Measurements from ENCODE around the gene DLX1.
A peak's percentile ranks its signal among the peaks of the same experiment; 100 is the strongest.

Gene DLX1

DNA sequence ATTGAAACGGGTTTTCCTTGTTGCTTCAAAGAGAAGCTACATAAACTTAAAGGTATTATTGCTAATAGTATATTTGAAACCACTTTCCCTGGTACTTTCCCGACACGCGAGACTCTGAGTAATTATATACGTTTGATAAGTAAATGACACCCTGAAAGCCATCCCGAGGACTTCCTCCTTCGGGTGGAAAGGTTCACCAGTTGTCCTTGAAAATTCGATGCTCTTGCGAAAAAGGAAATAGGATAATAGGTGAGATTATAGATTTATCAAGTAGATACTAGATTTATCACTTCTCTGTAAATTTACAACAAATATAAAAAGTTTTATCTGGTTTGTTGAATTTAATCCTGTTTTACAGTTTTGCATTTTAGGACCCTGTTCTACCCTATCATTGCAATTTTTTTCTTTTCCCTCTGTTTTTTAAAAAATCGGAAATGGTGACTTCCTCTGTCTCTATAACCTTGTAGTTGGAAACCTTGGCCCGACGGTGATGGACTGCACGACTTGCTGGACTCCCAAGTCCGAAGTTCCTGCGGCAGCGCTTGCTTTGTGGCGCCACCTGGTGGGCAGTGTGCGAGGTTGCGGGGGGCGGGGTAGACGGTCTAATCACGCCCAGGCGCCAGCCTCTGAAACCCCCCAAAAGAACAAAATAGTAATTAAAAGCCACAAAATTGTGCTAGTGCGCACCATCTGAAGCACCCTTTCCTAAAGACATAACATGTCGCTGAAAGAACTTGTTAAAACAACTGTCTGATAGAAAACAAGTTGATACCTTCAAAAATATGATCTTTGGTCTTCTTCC lies 18.4 kb downstream of the DLX1 start:
- Histone ChIP-seq H3K9me3 (ENCODE audit: control insufficient read depth in 5 of 5, low read length in 5 of 5) (peaks cover 0 to 4% (median 0%) of the 10 kb centered on the region in 5 donors), H3K4me1 (ENCODE audit: control insufficient read depth in 5 of 5, insufficient read depth in 5 of 5, low read length in 5 of 5) (peaks cover 3 to 67% (median 62%) of the 10 kb centered on the region in 5 donors), H3K36me3 (ENCODE audit: control insufficient read depth in 5 of 5, insufficient read depth in 5 of 5, low read length in 5 of 5) (no peaks in the 10 kb centered on the region), H3K27me3 (ENCODE audit: control insufficient read depth in 5 of 5, insufficient read depth in 4 of 5, low read length in 5 of 5) (peaks cover 72 to 95% (median 77%) of the 10 kb centered on the region in 5 donors), H3K9ac (ENCODE audit: low read length in 5 of 5) (no peak overlapping the region), H3K27ac (ENCODE audit: low read depth, low read length) (no peak overlapping the region), H3K4me3 (ENCODE audit: low read depth in 1 of 5, low read length in 5 of 5) (peak overlapping the region in 3 of 5 donors; percentile 30 to 65 (median 59))

DNA sequence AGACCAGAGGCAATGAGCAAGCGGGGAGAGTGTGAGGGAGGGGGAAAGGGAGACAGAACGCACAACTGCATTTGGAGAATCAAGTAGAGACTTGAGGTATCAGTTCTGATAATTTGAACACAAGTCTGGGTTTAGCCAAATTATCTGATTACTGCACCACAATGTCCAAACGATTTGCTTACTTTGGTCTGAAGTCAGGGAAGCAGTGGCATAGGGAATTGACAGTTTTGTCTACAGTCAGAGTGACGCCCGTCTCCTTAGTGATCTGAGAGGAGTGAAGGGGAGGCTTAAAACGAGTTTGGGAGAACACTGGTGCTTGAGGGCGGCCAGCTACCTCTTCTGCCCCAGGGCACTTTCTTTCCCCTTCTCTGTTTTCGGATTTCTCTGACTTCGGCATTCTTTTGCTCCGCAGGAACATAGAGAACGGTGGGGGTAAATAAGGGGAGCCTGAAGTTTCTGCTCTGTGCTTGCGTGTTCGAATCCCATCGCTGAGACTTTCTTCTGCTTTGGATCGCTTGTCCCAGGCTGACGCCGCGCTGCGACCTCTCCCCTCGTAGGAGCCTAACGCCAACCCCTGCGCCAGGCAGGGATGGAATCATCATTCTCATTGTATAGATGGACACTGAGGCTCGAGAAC lies 20.3 kb downstream of the DLX1 start:
- peaks cover 67 to 90% (median 74%) of the 10 kb centered on the region in 5 donors for H3K27me3 ChIP-seq (ENCODE audit: control insufficient read depth in 5 of 5, insufficient read depth in 4 of 5, low read length in 5 of 5)
- H3K9me3 ChIP-seq (ENCODE audit: control insufficient read depth in 5 of 5, low read length in 5 of 5), result peaks cover 0 to 4% (median 0%) of the 10 kb centered on the region in 5 donors
- H3K36me3 ChIP-seq (ENCODE audit: control insufficient read depth in 5 of 5, insufficient read depth in 5 of 5, low read length in 5 of 5), result no peaks in the 10 kb centered on the region
- H3K4me1 ChIP-seq (ENCODE audit: control insufficient read depth in 5 of 5, insufficient read depth in 5 of 5, low read length in 5 of 5), result peaks cover 3 to 53% (median 47%) of the 10 kb centered on the region in 5 donors
- no peak overlapping the region for H3K9ac ChIP-seq (ENCODE audit: low read length in 5 of 5)
- no peak overlapping the region for H3K27ac ChIP-seq (ENCODE audit: low read depth, low read length)
- peak overlapping the region in 2 of 5 donors; percentile 33 to 46 for H3K4me3 ChIP-seq (ENCODE audit: low read depth in 1 of 5, low read length in 5 of 5)

DNA sequence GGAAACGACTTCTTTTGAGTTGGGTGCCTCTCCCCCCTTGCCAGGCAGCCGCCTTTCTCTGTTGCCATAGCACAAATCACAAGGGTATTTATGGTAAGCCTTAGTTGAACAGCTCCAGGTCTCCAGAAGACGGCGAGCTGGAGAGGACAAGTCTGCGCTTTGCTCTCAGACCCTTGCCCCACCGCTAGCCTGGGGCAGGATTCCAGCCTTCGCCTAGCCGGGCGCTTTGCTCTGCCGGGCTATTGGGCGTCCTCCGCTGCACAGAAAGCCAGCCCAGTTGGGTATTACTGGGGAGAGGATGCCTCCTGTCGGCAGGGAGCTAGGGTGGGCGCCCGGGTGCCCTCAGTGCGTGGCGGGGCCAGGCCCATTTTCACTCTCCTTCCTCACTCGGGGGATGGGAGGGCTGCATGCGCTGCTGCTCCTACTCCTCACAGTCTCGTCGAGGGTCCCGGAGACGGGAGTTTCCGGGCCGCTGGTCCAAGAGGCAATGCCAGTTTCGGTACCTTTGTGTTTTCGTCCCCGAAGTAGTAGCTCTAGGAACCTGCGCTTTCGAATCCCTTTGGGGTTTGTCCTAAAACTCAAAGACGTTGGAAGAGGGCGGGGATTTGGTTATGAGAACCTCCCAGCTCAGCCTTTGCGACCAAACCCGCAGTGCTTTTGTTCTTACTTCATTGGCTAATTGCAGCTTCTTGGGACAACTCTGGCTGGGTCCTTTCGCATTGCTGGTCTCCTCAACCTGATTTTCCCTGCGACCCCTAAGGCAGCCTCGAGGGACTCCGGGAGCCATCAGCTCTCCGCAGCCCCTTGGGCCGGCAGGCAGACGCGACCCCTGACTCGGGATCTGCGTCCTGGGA lies 21.0 kb downstream of the DLX1 start:
- Histone ChIP-seq H3K4me3 (ENCODE audit: low read depth in 1 of 5, low read length in 5 of 5) (peak overlapping the region in 4 of 5 donors; percentile 33 to 46 (median 38)), H3K4me1 (ENCODE audit: control insufficient read depth in 5 of 5, insufficient read depth in 5 of 5, low read length in 5 of 5) (peaks cover 3 to 46% (median 40%) of the 10 kb centered on the region in 5 donors), H3K36me3 (ENCODE audit: control insufficient read depth in 5 of 5, insufficient read depth in 5 of 5, low read length in 5 of 5) (no peaks in the 10 kb centered on the region), H3K9ac (ENCODE audit: low read length in 5 of 5) (peak overlapping the region in 1 of 5 donors; percentile 11), H3K9me3 (ENCODE audit: control insufficient read depth in 5 of 5, low read length in 5 of 5) (peaks cover 0 to 4% (median 0%) of the 10 kb centered on the region in 5 donors), H3K27me3 (ENCODE audit: control insufficient read depth in 5 of 5, insufficient read depth in 4 of 5, low read length in 5 of 5) (peaks cover 60 to 83% (median 67%) of the 10 kb centered on the region in 5 donors), H3K27ac (ENCODE audit: low read depth, low read length) (no peak overlapping the region)

DNA sequence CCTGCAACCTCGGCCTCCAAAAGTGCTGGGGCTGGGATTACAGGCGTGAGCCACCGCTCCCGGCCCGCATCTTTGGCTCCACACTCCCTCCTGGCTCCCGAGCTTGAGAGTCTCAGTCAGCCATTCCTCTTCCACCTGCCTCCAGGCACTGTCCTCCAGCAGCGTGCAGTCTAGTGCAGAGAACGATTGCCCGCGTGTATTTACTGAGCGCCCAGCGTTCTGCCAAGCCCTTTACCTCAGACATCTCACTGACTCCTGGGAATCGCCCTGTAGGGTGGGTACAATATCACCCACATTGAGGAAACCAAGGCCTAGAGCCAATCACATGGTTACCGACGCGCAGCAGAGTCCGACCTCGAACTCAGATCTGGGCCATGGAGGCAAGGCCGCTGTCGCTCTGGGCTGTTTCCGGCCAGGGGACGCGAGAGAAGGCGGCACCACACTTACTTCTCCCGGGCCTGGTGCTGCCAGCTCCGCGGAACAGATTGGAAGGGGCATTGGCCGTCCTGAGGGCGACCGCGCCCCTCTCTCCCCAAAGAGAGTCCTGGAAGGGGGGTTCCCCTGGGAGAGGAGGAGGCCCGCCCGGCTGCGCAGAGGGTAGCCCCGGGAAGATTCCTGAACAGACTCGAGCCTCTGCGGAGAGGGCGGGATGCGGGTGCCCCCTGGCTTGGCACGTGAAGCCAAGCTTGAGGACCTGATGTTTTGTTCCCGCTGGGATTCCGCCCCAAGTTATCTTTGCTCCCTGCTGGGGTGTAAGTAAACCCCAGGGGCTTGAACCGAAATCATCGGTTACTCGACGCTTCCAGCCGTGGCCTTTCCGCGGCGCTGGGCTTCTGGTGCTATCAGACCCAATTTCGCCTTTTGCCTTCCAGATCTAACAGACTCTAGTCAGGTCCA lies 22.6 kb downstream of the DLX1 start:
- H3K27ac ChIP-seq (ENCODE audit: low read depth, low read length), result no peak overlapping the region
- H3K9ac ChIP-seq (ENCODE audit: low read length in 5 of 5), result no peak overlapping the region
- H3K9me3 ChIP-seq (ENCODE audit: control insufficient read depth in 5 of 5, low read length in 5 of 5), result peaks cover 0 to 4% (median 0%) of the 10 kb centered on the region in 5 donors
- peak overlapping the region in 2 of 5 donors; percentile 37 for H3K4me3 ChIP-seq (ENCODE audit: low read depth in 1 of 5, low read length in 5 of 5)
- no peaks in the 10 kb centered on the region for H3K36me3 ChIP-seq (ENCODE audit: control insufficient read depth in 5 of 5, insufficient read depth in 5 of 5, low read length in 5 of 5)
- H3K27me3 ChIP-seq (ENCODE audit: control insufficient read depth in 5 of 5, insufficient read depth in 4 of 5, low read length in 5 of 5), result peaks cover 51 to 70% (median 54%) of the 10 kb centered on the region in 5 donors
- H3K4me1 ChIP-seq (ENCODE audit: control insufficient read depth in 5 of 5, insufficient read depth in 5 of 5, low read length in 5 of 5), result peaks cover 2 to 31% (median 26%) of the 10 kb centered on the region in 5 donors

DNA sequence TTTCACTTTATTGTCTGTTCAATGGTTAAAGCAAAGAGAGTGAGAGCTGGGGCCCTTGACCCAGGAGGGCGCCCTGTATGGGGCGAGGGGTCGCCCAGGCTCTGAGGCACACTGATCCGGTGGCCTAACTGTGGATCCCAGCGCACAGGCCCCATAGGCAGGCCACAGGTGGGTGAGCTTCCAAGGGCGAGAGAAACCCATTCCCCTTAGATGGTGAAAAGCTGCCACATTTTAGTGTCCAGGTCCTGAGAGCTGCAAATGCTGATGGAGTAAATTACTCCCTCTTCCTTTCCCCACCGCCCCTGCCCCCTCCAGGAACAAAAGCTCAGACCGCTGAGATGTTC lies 23.3 kb downstream of the DLX1 start:
- H3K27ac ChIP-seq (ENCODE audit: low read depth, low read length), result no peak overlapping the region
- H3K9me3 ChIP-seq (ENCODE audit: control insufficient read depth in 5 of 5, low read length in 5 of 5), result peaks cover 0 to 4% (median 0%) of the 10 kb centered on the region in 5 donors
- H3K27me3 ChIP-seq (ENCODE audit: control insufficient read depth in 5 of 5, insufficient read depth in 4 of 5, low read length in 5 of 5), result peaks cover 45 to 64% (median 56%) of the 10 kb centered on the region in 5 donors
- peaks cover 0 to 25% (median 21%) of the 10 kb centered on the region in 5 donors for H3K4me1 ChIP-seq (ENCODE audit: control insufficient read depth in 5 of 5, insufficient read depth in 5 of 5, low read length in 5 of 5)
- peak overlapping the region in 1 of 5 donors; percentile 37 for H3K4me3 ChIP-seq (ENCODE audit: low read depth in 1 of 5, low read length in 5 of 5)
- H3K9ac ChIP-seq (ENCODE audit: low read length in 5 of 5), result no peak overlapping the region
- no peaks in the 10 kb centered on the region for H3K36me3 ChIP-seq (ENCODE audit: control insufficient read depth in 5 of 5, insufficient read depth in 5 of 5, low read length in 5 of 5)

DNA sequence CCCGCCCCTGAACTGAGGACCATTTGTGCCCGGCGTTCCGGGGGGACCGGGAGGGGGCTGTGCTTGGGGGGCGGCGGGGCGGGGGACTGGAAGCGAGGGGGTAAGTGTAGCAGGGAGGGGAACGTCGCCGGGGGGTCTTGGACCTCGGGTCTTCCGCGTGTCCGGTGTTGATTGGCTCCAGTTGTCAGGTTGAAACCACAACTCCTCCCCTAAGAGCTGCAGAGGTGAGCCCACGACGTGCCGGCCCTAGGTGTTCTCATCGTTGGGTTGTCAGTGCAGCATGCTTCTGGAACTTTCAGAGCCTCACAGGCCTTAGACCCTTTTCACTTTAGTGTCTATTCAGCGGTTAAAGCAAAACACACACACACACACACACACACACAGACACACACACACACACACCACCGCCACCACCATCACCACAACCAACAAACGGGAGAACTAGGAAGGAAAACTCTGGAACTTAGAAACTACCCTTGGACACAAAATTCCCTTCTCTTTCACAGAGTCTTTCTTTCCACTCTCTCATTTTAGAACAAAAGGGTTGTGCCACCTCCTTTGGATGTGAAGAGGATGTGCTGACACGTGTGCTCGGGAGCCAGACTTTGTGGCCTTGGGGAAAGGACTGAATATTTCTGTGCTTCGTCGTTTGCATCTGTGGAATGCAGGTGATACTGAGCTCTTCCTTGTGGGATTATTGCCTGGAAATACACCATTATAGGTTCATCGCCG lies 24.1 kb downstream of the DLX1 start:
- H3K27me3 ChIP-seq (ENCODE audit: control insufficient read depth in 5 of 5, insufficient read depth in 4 of 5, low read length in 5 of 5), result peaks cover 39 to 56% (median 48%) of the 10 kb centered on the region in 5 donors
- H3K9me3 ChIP-seq (ENCODE audit: control insufficient read depth in 5 of 5, low read length in 5 of 5), result peaks cover 0 to 4% (median 0%) of the 10 kb centered on the region in 5 donors

DNA sequence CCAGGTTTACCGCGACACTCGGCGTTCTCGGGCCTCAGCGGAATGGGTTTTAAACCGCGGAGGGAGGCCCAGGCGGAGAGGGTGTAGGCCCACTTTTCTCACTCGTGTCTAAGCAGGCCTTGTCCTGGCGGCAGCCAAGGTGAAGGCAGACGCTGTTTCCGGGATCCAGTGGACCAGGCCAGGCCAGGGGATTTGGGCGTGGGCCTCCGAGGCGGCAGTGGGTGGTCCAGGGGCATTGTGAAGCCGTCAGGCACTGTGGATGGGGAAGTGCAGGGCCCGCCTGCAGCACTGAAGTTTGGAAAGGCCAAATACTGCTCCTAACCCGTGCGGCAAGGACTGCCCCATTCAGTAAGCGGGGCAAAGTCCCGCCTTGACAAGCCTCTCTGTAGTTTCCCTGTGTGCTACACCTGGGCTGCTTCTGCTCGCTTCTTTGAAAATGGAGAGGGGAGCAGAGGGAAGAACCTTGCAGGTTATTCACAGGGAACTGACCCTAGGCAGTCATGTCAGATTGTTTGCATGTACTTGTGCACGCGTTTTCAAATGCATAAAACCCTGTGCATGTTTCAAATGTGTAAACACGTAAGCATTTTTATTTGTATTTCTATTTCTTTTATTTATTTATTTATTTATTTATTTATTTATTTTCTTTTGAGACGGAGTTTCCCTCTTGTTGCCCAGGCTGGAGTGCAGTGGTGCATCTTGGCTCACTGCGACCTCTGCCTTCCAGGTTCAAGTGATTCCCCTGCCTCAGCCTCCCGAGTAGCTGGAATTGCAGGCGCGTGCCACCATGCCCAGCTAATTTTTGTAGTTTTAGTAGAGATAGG lies 24.9 kb downstream of the DLX1 start:
- Histone ChIP-seq H3K9ac (ENCODE audit: low read length in 5 of 5) (no peak overlapping the region), H3K27ac (ENCODE audit: low read depth, low read length) (no peak overlapping the region), H3K4me3 (ENCODE audit: low read depth in 1 of 5, low read length in 5 of 5) (no peak overlapping the region), H3K27me3 (ENCODE audit: control insufficient read depth in 5 of 5, insufficient read depth in 4 of 5, low read length in 5 of 5) (peaks cover 36 to 52% (median 43%) of the 10 kb centered on the region in 5 donors), H3K9me3 (ENCODE audit: control insufficient read depth in 5 of 5, low read length in 5 of 5) (peaks cover 0 to 4% (median 0%) of the 10 kb centered on the region in 5 donors), H3K4me1 (ENCODE audit: control insufficient read depth in 5 of 5, insufficient read depth in 5 of 5, low read length in 5 of 5) (peaks cover 0 to 22% (median 21%) of the 10 kb centered on the region in 5 donors), H3K36me3 (ENCODE audit: control insufficient read depth in 5 of 5, insufficient read depth in 5 of 5, low read length in 5 of 5) (no peaks in the 10 kb centered on the region)

More for the DNA sequence above, 24.1 kb downstream of the DLX1 start:
- Histone ChIP-seq H3K9ac (ENCODE audit: low read length in 5 of 5) (no peak overlapping the region), H3K36me3 (ENCODE audit: control insufficient read depth in 5 of 5, insufficient read depth in 5 of 5, low read length in 5 of 5) (no peaks in the 10 kb centered on the region), H3K4me1 (ENCODE audit: control insufficient read depth in 5 of 5, insufficient read depth in 5 of 5, low read length in 5 of 5) (peaks cover 0 to 22% (median 21%) of the 10 kb centered on the region in 5 donors), H3K27ac (ENCODE audit: low read depth, low read length) (no peak overlapping the region), H3K4me3 (ENCODE audit: low read depth in 1 of 5, low read length in 5 of 5) (no peak overlapping the region)

DNA sequence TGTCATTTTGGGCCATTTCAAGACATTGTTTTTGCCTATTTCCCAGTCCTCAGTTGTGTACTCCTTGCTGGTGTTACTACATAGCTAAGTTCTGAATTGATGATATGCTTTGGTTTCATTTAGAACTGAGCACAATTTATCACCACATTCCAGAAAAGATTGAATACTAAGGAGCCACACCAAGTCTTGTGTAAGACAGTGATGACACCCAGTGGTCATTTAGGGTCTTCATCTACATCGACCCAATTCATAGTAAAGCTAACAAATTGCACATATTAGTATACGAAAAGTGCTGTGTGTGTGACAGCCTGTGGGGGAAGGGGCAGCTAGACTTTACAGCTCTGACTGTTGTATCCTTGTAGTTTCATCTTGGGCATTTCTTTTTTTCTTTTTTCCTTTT lies 28.3 kb downstream of the DLX1 start:
- H3K9ac ChIP-seq (ENCODE audit: low read length in 5 of 5), result no peak overlapping the region
- peaks cover 0 to under 1% (median 0%) of the 10 kb centered on the region in 5 donors for H3K4me1 ChIP-seq (ENCODE audit: control insufficient read depth in 5 of 5, insufficient read depth in 5 of 5, low read length in 5 of 5)
- H3K36me3 ChIP-seq (ENCODE audit: control insufficient read depth in 5 of 5, insufficient read depth in 5 of 5, low read length in 5 of 5), result no peaks in the 10 kb centered on the region
- no peak overlapping the region for H3K4me3 ChIP-seq (ENCODE audit: low read depth in 1 of 5, low read length in 5 of 5)
- H3K27me3 ChIP-seq (ENCODE audit: control insufficient read depth in 5 of 5, insufficient read depth in 4 of 5, low read length in 5 of 5), result peaks cover 8 to 21% (median 13%) of the 10 kb centered on the region in 5 donors
- H3K27ac ChIP-seq (ENCODE audit: low read depth, low read length), result no peak overlapping the region
- H3K9me3 ChIP-seq (ENCODE audit: control insufficient read depth in 5 of 5, low read length in 5 of 5), result no peaks in the 10 kb centered on the region

Measured in subcutaneous abdominal adipose tissue (tissue), 5 donors.